ENCODE measurements around the gene KCNA2.

KCNA2 gene

DNA sequence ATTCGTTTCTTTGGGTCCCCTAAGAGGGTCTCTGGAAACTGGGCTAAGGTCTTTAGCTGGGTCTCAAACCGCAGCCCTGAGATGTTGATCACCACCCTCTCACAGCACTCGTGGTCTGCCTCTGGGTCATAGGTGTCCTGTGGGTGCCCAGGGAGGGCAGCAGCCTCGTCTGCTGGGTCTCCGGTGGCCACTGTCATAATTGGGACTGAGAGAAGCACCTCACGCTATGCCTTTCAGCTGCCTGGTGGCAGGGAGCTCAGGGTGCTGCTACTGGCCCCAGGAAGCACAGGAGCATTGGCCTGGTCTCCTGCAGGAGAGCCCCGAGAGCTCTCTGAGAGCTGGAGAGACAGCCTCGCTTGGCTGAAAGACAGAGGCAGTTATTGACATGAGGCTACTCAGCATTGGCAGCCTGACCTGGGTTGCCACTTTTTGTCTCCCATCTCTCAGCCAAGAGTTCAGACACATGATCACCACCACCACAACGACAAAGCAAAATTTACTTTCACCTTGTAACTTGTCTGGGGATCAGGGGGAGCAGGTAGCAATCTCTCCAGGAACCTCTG, 1.5 kb downstream of the KCNA2 start:
- no peak for DNase-seq (ENCODE audit: low read depth in 1 of 2, low spot score in 1 of 2)

- no peak for DNase-seq (ENCODE audit: low read depth in 1 of 2, low spot score in 1 of 2)
These were observed 3.1 kb downstream of the KCNA2 start for GRCh38 chr1:110603058-110603457.

- no peak for DNase-seq (ENCODE audit: low read depth in 1 of 2, low spot score in 1 of 2)
These were observed 3.7 kb downstream of the KCNA2 start for GRCh38 chr1:110602466-110602865.

GRCh38 chr1:110601332-110601731, 4.8 kb downstream of the KCNA2 start:
- no peak for DNase-seq (ENCODE audit: low read depth in 1 of 2, low spot score in 1 of 2)

DNA sequence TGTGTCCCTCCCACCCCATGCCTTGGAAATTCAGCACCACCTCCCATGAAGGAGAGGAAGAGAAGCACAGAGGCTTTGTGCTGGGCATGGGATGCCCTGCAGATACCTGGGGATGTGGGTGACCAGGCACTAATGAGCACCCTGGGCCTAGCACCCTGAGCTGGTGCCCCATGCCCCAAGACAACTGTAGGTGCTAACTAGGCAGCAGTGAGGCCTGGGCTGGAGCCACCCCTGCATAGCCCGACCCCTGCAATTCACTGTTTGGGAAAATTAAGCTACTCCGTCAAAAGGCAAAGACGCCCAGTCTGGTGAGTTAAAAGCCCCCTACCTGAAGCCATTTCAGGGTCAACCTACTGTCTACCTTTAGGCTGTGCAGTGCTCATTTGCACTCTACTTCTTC, 5.4 kb downstream of the KCNA2 start:
- no peak for DNase-seq (ENCODE audit: low read depth in 1 of 2, low spot score in 1 of 2)

DNA sequence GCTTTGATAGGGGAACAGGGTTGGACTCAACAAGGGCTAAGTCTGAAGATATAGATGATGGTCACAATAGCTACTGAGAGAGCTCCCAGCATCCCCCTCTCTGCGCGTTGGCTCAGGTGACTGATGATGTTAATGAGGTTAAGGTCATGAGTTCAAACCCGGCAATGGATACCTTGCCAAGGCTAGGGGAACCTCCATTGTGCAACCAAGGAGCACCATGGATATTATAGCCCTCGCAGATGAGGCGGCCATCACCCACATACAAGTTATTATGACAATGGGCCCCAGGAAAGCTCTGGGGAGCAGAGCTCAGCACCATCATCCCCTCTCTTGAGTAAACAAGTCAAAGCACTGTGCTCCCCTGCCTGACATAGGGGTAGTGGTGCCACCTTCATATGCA, 8.2 kb downstream of the KCNA2 start:
- DNase-seq (ENCODE audit: low read depth in 1 of 2, low spot score in 1 of 2), result no peak

DNA sequence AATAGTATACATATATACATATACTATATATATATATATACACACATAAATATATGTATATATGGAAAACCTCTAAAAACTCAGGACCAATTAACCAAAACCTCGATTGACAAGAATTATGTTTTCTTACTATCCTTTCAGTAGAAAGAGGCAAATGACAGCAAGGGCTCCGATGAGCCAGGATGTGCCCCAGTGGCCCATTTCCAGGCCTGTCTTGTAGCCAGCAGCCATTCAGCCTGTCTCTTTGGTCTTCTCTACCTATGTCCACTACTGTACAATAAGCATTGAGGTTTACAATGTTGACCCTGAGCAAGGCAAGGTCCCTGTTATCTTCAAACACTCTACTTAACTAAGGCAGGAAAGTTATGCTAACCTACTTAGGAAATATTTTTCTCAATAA, 9.8 kb downstream of the KCNA2 start:
- no peak for DNase-seq (ENCODE audit: low read depth in 1 of 2, low spot score in 1 of 2)

- DNase-seq (ENCODE audit: low read depth in 1 of 2, low spot score in 1 of 2), result no peak
These were observed 10.8 kb downstream of the KCNA2 start for GRCh38 chr1:110595353-110595710.

DNA sequence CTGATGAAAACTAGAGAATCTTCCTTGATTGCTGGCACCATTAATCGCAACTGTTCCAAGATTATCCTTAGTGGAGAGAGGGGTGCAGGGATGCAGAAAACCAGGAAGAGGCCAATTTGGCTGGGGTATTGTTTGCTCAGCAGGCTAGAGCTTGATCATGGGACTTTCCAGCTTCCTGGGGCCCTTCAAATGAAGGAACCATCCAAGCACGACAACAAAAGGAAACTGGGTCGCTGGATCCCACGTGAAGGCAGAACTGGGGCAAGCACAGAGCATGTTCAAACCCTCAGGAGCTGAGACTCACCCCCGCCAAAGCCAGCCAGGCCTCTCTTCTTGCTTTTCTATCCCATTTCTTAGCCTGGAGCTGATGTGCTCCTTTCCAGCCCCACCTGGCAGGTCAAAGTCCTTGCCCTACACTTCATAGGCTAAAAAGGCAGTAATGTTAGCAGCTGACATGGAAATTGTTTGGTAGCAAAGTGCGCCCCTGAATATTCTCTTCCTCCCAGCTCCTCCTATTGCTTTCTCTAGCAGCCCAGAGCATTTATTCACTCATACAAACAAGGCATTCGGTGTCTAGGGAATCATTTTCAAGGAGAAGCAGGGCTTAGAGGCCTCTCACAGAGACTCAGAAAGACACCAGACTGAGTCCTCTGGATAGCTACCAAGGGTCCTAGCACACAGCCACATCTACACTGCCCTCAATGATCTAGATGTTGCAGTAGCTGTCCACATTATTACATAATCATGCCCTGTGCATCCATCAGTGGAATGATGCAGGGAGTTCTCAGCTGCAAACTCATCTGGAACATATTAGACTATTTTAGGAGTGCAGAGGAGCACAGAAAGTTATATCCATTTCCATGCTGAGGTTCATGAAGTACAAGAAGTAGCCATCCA, 11.5 kb downstream of the KCNA2 start:
- no peak for DNase-seq (ENCODE audit: low read depth in 1 of 2, low spot score in 1 of 2)

DNA sequence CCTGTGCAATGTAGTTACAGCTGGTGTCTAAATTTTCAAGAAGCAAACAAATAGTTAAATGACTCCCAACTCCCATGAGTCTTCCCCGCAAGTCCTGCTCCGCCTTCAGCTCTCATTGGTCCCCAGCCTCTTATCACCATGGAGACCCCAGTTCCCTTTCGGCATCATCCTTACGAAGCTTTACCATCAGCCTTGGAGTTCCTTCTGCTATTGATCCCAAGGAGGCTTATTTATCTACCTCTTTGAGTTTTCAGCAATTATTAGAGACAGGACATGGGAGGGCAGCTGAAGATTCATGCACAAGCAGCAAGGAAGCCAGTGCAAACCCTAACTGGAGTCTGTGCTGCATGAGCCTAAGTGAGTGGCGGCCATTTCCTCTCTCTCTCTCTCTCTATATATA, 12.3 kb downstream of the KCNA2 start:
- DNase-seq (ENCODE audit: low read depth in 1 of 2, low spot score in 1 of 2), result no peak

DNA sequence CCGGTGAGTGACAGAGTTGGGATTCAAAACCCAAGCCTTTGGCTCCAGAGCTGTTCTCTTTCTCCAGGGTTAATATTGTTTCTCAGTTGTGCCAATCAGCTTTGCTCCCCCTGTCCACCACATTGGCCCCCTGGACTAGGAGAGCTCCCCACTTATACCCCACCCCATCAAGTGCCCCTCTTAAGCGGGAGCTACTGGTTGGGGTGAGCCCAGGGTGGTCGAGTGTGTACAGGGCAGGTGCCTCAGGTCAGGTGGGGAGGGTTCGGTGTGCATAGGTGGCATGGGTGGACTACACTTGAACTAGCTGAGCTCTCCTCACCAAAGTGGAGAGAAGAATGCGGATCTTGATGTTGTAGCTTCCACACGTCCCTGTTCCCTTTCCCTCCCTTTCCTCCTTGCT, 14.2 kb downstream of the KCNA2 start:
- DNase-seq (ENCODE audit: low read depth in 1 of 2, low spot score in 1 of 2), result no peak

DNA sequence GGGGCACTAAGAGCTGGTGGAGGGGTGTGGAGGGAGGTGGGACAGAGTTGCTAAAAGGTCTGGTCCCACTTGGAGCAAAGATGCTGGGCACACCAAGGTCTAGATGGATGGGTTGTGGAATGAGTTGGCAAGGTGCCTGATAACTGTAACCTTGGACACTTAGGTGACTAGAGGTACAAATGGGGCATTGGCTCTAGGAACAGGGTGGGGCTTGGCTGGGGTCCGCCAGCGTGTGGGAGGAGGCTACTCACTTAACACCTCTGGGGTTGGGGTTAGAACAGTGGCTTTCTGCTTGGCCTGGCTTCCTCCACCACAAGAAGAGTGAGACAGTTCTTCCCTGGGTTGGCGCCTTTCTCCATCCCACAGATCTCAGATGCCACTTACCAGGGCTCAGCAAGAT, 17.2 kb downstream of the KCNA2 start:
- no peak for DNase-seq (ENCODE audit: low read depth in 1 of 2, low spot score in 1 of 2)

GRCh38 chr1:110588486-110588885, 17.7 kb downstream of the KCNA2 start:
- no peak for DNase-seq (ENCODE audit: low read depth in 1 of 2, low spot score in 1 of 2)

- DNase-seq (ENCODE audit: low read depth in 1 of 2, low spot score in 1 of 2), result no peak
These were observed 18.3 kb downstream of the KCNA2 start for GRCh38 chr1:110587906-110588305.

- no peak for DNase-seq (ENCODE audit: low read depth in 1 of 2, low spot score in 1 of 2)
These were observed 20.7 kb downstream of the KCNA2 start for GRCh38 chr1:110585481-110585880.

GRCh38 chr1:110584045-110584444, 22.1 kb downstream of the KCNA2 start:
- no peak for DNase-seq (ENCODE audit: low read depth in 1 of 2, low spot score in 1 of 2)

DNA sequence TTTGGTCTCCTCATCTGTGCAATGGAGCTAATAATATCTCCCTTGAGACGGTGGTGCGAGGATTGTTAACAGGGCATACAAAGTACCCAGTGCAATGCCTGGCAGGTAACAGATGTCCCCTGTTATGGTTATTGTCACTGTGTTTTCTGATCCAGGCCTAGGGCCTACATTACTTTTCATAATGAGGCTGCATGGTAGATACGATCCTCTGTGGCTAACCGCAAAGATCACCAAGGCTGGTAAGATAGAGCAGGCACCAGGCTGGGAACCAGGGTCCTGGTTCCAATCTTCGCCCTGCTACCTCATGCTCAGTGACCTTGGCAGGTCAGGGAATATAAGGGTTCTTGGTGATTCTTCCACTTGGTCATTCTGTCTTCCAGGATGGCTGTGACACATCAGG, 22.7 kb downstream of the KCNA2 start:
- no peak for DNase-seq (ENCODE audit: low read depth in 1 of 2, low spot score in 1 of 2)

DNA sequence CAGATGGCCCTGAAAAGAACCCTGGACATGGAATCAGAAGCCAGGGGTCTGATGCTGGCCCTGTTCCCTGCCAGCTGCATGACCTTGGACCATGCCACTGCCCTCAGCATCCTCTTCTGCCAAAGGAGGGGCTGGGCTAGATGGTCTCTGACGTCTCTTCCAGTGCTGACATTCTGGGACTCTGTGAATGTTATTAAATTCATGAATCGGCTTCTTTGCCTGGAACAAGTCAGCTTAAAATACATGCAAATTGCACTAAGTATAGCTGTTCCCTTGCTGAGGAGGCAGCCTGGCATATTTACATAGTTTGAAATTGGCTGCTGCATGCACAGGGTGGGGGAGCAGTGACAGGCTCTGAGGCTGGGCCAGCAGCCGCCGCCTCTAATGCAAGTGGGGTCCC, 23.8 kb downstream of the KCNA2 start:
- no peak for DNase-seq (ENCODE audit: low read depth in 1 of 2, low spot score in 1 of 2)

GRCh38 chr1:110581682-110582145, 24.4 kb downstream of the KCNA2 start:
- DNase-seq (ENCODE audit: low read depth in 1 of 2, low spot score in 1 of 2), result no peak

- DNase-seq (ENCODE audit: low read depth in 1 of 2, low spot score in 1 of 2), result no peak
These were observed 25.9 kb downstream of the KCNA2 start for GRCh38 chr1:110580244-110580643.

DNA sequence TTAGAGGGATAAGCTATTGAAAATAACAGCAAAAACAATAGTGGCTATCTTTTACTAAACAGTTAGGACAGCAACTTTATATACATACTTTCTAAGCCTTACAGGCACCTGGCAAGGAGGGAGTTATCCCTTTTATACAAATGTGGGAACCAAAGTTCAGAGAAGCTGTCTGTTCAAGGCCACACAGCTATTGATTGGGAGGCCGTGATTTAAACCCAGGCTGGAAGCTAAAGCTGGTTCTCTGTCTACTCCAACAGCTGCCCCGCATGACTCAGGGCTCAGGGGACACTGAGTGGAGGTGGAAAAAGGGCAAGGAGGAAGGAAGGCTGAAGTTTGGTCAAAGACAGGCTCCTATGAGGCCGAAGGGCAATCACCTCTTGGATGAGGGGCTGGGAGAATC, 26.7 kb downstream of the KCNA2 start:
- DNase-seq (ENCODE audit: low read depth in 1 of 2, low spot score in 1 of 2), result no peak

DNA sequence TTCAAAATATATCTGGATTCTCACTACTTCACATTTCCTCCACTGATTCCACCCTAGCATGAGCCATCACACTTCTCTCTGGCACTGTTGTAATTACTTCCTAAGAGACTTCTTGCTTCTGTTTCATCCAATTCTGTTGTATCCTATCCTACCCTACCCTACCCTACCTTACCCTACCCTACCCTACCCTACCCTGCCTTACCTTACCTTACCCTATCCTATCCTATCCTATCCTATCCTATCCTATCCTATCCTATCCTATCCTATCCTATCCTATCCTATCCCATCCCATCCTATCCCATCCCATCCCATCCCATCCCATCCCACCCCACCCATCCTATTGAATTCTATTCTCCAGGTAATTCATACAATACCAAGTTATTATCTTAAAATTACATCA, 29.7 kb downstream of the KCNA2 start:
- no peak for DNase-seq (ENCODE audit: low read depth in 1 of 2, low spot score in 1 of 2)

- DNase-seq (ENCODE audit: low read depth in 1 of 2, low spot score in 1 of 2), result no peak
These were observed 32.8 kb downstream of the KCNA2 start for GRCh38 chr1:110573314-110573713.
